Fibroblast of skin of abdomen (primary cell): ENCODE results near the gene NBPF20.
"Not testable (repeated sequence)": the region's sequence is repeated elsewhere in the genome, so short reads cannot be mapped to it uniquely, and the experiment has no call there.

ENCODE experiments used
- DNase-seq: peaks from one replicate; pipeline ENCODE4 v3.0.0-alpha.2; 2013

The NBPF20 gene

DNA sequence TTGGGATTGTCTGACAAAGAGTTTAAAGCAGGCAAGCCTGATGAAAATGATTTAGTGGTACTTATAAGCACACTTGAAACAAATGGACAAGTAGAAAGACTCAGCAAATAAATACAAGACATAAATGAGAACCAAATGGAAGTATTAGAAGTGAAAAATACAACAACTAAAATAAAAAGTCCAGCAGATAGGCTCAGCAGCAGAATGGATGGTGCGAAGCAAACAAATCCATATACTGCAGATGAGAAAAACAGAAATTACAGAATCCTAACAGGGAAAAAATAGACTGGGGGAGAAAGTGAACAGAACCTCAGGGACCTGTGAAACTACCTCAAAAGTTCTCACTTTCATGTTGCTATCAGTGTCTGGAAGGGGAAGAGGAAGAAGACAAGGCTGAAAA, 3.9 kb upstream of the NBPF20 start:
- DNase-seq, result not testable (repeated sequence)

DNA sequence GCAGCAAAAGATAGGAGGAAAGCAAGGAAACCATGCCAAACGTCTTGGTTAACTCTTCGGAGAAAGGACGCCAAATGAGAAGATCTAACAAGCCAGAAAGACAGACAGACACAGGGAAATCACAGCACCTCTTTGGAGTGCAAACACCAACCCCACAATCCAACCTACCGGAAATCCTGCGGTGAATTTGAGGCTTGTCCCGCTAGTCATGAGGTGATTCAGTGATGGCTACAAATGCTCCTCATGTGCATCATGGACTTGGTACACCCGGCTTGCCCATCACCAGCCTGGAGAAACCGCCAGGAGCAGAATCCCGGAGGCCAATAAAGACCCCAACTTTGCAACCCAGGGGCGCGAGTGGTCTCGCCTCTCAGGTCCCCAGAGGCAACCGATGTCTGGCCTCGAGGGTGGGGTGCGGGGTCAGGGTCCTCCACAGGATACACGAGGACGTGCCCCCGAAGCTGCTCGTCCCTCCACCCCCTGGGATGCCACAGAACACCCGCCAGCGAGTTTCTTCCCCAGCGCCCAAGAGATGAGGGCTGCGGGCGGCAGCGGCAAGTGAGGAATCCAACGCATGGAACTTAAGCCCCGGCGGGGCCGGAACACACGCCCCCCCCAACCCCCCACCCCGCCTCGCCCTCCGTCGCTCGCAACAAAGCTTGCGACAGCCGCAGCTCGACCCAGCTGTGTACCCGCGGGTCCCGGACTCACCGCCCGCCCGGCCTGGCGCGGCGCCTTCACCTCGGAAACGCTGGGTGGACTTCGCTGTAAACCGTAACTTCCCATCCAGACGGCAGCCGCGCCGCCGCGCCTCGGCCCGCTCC, 579 bp downstream of the NBPF20 start:
- DNase-seq, result peak; percentile 51

DNA sequence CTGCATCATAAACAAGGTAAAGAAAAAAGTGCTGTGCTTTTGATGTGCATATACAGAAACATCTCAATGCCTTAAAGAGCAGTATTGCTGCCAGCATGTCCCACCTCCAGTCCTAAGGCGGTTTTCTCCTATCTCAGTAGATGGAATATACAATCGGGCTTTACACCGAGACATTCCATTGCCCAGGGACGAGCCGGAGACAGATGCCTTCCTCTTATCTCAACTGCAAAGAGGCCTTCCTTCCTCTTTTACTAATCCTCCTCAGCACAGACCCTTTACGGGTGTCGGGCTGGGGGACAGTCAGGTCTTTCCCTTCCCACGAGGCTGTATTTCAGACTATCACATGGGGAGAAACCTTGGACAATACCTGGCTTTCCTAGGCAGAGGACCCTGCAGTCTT, 10.3 kb downstream of the NBPF20 start:
- DNase-seq, result not testable (repeated sequence)

DNA sequence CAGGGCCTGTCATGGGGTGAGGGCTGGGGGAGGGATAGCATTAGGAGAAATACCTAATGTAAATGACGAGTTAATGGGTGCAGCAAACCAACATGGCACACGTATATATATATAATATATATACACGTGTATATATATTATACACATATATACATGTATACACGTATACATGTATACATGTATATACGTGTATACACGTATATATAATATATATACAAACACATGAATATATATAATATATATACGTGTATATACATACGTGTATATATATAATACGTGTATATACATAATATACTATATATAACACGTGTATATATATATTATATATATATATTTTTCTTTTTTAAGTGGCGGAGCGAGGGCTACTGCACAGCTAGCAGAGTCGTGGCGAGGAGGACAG, 18.1 kb downstream of the NBPF20 start:
- not testable (repeated sequence) for DNase-seq

DNA sequence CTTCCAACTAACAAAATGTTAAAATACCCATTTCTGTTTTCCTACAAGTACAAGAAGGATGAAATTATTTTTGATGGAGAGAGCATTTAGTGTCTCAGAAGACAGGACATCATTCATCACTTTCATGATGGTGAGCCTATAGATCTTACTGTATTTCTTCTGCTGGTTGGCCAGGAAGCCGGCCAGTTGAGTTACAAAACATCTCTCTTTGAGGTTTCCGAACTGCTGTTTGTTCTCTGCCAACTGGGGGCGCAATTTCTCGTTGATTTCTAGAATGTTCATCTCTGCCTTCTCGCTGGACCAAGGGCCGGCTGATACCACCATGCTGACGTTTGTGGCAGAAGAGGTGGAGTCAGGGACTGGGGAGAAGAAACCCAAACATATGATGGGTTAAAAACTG, 20.5 kb downstream of the NBPF20 start:
- peak; percentile 1 for DNase-seq

DNA sequence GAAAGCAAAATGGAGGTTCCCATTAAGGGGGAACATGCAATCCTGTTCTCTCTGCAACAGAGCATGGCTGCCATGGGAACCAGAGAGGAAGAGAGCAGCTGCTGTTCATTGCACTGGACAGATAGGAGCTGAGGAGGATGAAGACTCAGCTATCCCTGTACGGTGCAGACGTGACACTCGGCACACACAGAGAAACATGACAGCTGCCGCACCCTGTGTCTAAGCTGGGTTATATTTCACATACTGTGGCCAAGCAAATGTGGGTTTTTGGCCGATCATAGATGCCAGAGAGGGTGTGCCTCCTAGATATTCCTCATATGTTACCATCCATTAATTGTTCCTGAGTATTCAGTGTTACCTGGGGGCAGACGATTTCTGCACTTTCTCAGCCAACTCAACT, 24.7 kb downstream of the NBPF20 start:
- DNase-seq, result not testable (repeated sequence)
